Memory B cell (primary cell): ENCODE data around the gene OSBPL5.

Experiments
- ATAC-seq: fragments of 150-1000 bp; cut with Tn5 transposase; 2 replicates; pipeline ENCODE4 v1.10.0; 2021; ENCODE audit warnings: low read depth, mild to moderate bottlenecking, moderate library complexity
- DNase-seq, 2 donors: peaks; one replicate each; pipeline ENCODE4 v3.0.0; 2022; ENCODE audit warnings: low spot score in 2 of 2
- H3K27ac Mint-ChIP-seq: one replicate; pipeline ENCODE4 v1.8.0; 2022; ENCODE audit warnings: mild to moderate bottlenecking, moderate library complexity, mixed read lengths
- H3K27me3 Mint-ChIP-seq: one replicate; pipeline ENCODE4 v1.8.0; 2022; ENCODE audit warnings: mixed read lengths
- H3K36me3 Mint-ChIP-seq: one replicate; pipeline ENCODE4 v1.8.0; 2022; ENCODE audit warnings: mild to moderate bottlenecking, mixed read lengths
- H3K4me1 Mint-ChIP-seq: one replicate; pipeline ENCODE4 v1.8.0; 2022; ENCODE audit warnings: mixed read lengths
- H3K4me3 Mint-ChIP-seq: one replicate; pipeline ENCODE4 v1.8.0; 2022; ENCODE audit warnings: mild to moderate bottlenecking, moderate library complexity, mixed read lengths
- H3K9me3 Mint-ChIP-seq: one replicate; pipeline ENCODE4 v1.8.0; 2022; ENCODE audit warnings: mixed read lengths

OSBPL5 gene

GRCh38 chr11:3089236-3090061 is 75.7 kb downstream of the OSBPL5 start:
- H3K27me3 Mint-ChIP-seq = peaks cover 18% of the 10 kb centered on the region
- no peak overlapping the region for H3K27ac Mint-ChIP-seq
- H3K36me3 Mint-ChIP-seq = no peaks in the 10 kb centered on the region
- ATAC-seq (no peak), DNase-seq (no peak)
- no peaks in the 10 kb centered on the region for H3K9me3 Mint-ChIP-seq
- H3K4me1 Mint-ChIP-seq = peaks cover 5% of the 10 kb centered on the region
- no peak overlapping the region for H3K4me3 Mint-ChIP-seq

GRCh38 chr11:3088806-3089205 is 76.3 kb downstream of the OSBPL5 start:
- no peak overlapping the region for H3K27ac Mint-ChIP-seq
- H3K4me1 Mint-ChIP-seq = peaks cover 5% of the 10 kb centered on the region
- DNase-seq (no peak), ATAC-seq (no peak)
- H3K36me3 Mint-ChIP-seq = no peaks in the 10 kb centered on the region
- peaks cover 18% of the 10 kb centered on the region for H3K27me3 Mint-ChIP-seq
- no peak overlapping the region for H3K4me3 Mint-ChIP-seq
- no peaks in the 10 kb centered on the region for H3K9me3 Mint-ChIP-seq

- H3K27me3 Mint-ChIP-seq = peaks cover 13% of the 10 kb centered on the region
- ATAC-seq = no peak
- peaks cover 5% of the 10 kb centered on the region for H3K4me1 Mint-ChIP-seq
- no peak for DNase-seq
- no peak overlapping the region for H3K27ac Mint-ChIP-seq
- no peak overlapping the region for H3K4me3 Mint-ChIP-seq
- no peaks in the 10 kb centered on the region for H3K36me3 Mint-ChIP-seq
- no peaks in the 10 kb centered on the region for H3K9me3 Mint-ChIP-seq
Observed at GRCh38 chr11:3087821-3088800, 77.0 kb downstream of the OSBPL5 start.

DNA sequence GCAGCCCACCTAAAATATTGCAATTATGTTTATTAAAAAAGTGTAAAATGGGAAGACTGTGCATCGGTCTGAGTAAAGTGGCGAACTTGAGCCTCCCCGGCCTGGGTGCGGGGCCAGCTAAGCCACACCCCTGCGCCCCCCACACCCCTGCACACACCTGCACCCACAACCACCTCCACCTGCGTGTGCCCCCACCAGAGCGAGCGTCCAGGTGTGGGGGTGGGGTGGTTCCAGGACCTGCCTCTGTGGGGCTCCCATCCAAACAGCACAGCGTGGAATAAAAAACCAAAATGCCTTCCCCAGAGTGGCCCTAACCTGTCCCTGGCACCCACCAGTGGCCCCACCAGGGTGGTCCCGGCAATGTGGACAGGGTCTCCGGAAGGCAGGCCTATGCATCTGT is 77.7 kb downstream of the OSBPL5 start:
- no peak overlapping the region for H3K4me3 Mint-ChIP-seq
- no peaks in the 10 kb centered on the region for H3K9me3 Mint-ChIP-seq
- no peak overlapping the region for H3K27ac Mint-ChIP-seq
- no peaks in the 10 kb centered on the region for H3K36me3 Mint-ChIP-seq
- DNase-seq (no peak), ATAC-seq (no peak)
- peaks cover 5% of the 10 kb centered on the region for H3K4me1 Mint-ChIP-seq
- peaks cover 13% of the 10 kb centered on the region for H3K27me3 Mint-ChIP-seq

GRCh38 chr11:3086671-3087150 is 78.4 kb downstream of the OSBPL5 start:
- no peak for DNase-seq
- Mint-ChIP-seq H3K36me3 (no peaks in the 10 kb centered on the region), H3K27ac (no peak overlapping the region), H3K27me3 (peaks cover 9% of the 10 kb centered on the region), H3K4me3 (no peak overlapping the region), H3K9me3 (no peaks in the 10 kb centered on the region), H3K4me1 (peaks cover 3% of the 10 kb centered on the region)
- no peak for ATAC-seq

DNA sequence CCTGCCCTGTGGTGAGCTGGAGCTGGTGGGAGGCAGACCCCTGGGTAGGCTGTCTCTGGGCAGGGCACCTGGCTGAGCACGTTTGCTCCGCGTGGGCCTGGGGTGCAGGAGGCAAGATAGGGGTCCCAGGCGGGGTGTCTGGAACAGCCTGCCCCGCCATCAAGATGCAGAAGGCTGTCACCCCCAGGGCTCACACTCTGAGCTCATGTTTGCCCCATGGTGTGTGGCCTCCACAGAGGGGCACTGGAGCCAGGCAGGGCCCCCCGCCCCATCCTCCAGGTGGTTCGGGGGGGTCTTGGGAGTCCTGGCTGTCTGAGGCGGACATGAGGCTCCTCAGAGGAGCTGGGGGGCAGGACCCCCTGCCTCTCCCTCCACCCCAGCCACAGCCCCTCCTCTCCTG is 79.0 kb downstream of the OSBPL5 start:
- no peak for DNase-seq
- Mint-ChIP-seq H3K4me3 (no peak overlapping the region), H3K27me3 (peaks cover 9% of the 10 kb centered on the region), H3K27ac (no peak overlapping the region), H3K9me3 (no peaks in the 10 kb centered on the region), H3K36me3 (no peaks in the 10 kb centered on the region), H3K4me1 (peaks cover under 1% of the 10 kb centered on the region)
- ATAC-seq = no peak

DNA sequence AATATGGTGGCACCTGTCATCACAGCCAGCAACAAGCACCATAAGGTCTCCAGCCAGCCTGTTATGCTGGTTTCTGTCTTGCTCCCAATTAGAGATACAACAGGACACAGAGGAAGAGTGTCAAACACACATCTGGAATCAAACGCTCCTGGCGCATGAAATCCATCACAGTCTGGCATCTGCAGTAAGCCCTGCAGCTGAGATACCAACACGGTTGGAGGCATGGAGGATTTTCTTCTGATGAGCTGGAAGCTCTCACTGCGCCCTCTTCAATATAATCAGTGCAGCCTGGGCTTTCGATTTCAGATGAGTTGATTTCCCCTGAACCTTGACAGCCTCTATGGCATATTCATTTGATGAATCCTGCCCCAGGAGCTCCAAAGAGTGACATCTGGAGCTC is 80.1 kb downstream of the OSBPL5 start:
- no peaks in the 10 kb centered on the region for H3K36me3 Mint-ChIP-seq
- H3K9me3 Mint-ChIP-seq = peaks cover 3% of the 10 kb centered on the region
- no peak overlapping the region for H3K4me3 Mint-ChIP-seq
- H3K27me3 Mint-ChIP-seq = peaks cover 6% of the 10 kb centered on the region
- no peak for ATAC-seq
- H3K4me1 Mint-ChIP-seq = no peaks in the 10 kb centered on the region
- no peak for DNase-seq
- H3K27ac Mint-ChIP-seq = no peak overlapping the region

GRCh38 chr11:3083321-3083720 is 81.8 kb downstream of the OSBPL5 start:
- Mint-ChIP-seq H3K27me3 (peaks cover 2% of the 10 kb centered on the region), H3K4me1 (no peaks in the 10 kb centered on the region), H3K9me3 (peaks cover 3% of the 10 kb centered on the region), H3K36me3 (no peaks in the 10 kb centered on the region), H3K27ac (no peak overlapping the region), H3K4me3 (no peak overlapping the region)
- ATAC-seq (no peak), DNase-seq (no peak)

DNA sequence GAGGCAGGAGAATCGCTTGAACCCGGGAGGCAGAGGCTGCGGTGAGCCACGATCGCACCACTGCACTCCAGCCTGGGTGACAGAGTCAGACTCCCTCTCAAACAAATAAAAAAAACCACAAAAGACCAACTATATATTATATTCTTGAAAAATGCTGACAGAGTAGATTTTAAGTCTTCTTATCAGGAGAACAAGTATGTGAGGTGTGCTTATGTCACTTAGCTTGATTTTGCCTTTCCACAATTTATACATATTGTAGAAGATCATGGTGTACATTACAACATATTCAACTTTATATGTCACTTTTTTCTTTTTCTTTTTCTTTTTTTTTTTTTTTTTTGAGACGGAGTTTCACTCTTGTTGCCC is 83.7 kb downstream of the OSBPL5 start:
- no peaks in the 10 kb centered on the region for H3K27me3 Mint-ChIP-seq
- no peaks in the 10 kb centered on the region for H3K4me1 Mint-ChIP-seq
- H3K36me3 Mint-ChIP-seq = no peaks in the 10 kb centered on the region
- peaks cover 3% of the 10 kb centered on the region for H3K9me3 Mint-ChIP-seq
- no peak overlapping the region for H3K4me3 Mint-ChIP-seq
- H3K27ac Mint-ChIP-seq = no peak overlapping the region
- ATAC-seq = no peak
- no peak for DNase-seq

DNA sequence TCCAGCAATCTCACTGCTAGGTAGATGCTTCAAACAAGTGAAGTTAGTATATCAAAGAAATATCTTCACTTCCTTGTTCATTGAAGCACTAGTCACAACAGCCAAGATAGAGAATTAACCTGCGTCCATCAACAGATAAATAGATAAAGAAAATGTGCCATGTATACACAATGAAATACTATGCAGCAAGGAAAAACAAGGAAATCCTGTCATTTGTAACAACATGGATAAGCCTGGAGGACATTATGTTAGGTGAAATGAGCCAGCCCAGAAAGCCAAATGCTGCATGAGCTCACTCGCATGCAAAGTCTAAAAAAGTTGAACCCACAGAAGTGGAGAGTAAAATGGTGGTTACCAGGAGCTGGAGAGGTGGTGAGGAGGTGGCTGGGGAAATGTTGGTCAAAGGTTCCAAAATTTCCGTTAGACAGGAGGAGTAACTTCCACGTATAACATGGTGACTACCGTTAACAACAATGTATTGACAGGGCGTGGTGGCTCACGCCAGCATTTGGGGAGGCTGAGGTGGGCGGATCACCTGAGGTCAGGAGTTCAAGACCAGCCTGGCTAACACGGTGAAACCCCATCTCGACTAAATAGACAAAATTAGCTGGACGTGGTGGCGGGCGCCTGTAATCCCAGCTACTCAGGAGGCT is 84.3 kb downstream of the OSBPL5 start:
- H3K27ac Mint-ChIP-seq = no peak overlapping the region
- no peak overlapping the region for H3K4me3 Mint-ChIP-seq
- no peaks in the 10 kb centered on the region for H3K36me3 Mint-ChIP-seq
- peaks cover 3% of the 10 kb centered on the region for H3K9me3 Mint-ChIP-seq
- no peak for ATAC-seq
- no peak for DNase-seq
- H3K27me3 Mint-ChIP-seq = no peaks in the 10 kb centered on the region
- H3K4me1 Mint-ChIP-seq = no peaks in the 10 kb centered on the region

GRCh38 chr11:3080104-3080503 is 85.0 kb downstream of the OSBPL5 start:
- Mint-ChIP-seq H3K27ac (no peak overlapping the region), H3K27me3 (no peaks in the 10 kb centered on the region), H3K4me3 (no peak overlapping the region), H3K4me1 (no peaks in the 10 kb centered on the region), H3K36me3 (no peaks in the 10 kb centered on the region), H3K9me3 (peaks cover 3% of the 10 kb centered on the region)
- DNase-seq (no peak), ATAC-seq (no peak)

GRCh38 chr11:3077846-3078440 is 87.2 kb downstream of the OSBPL5 start:
- Mint-ChIP-seq H3K36me3 (no peaks in the 10 kb centered on the region), H3K27ac (no peak overlapping the region), H3K27me3 (peaks cover 2% of the 10 kb centered on the region), H3K4me1 (no peaks in the 10 kb centered on the region), H3K9me3 (peaks cover 3% of the 10 kb centered on the region), H3K4me3 (no peak overlapping the region)
- ATAC-seq (no peak), DNase-seq (no peak)

DNA sequence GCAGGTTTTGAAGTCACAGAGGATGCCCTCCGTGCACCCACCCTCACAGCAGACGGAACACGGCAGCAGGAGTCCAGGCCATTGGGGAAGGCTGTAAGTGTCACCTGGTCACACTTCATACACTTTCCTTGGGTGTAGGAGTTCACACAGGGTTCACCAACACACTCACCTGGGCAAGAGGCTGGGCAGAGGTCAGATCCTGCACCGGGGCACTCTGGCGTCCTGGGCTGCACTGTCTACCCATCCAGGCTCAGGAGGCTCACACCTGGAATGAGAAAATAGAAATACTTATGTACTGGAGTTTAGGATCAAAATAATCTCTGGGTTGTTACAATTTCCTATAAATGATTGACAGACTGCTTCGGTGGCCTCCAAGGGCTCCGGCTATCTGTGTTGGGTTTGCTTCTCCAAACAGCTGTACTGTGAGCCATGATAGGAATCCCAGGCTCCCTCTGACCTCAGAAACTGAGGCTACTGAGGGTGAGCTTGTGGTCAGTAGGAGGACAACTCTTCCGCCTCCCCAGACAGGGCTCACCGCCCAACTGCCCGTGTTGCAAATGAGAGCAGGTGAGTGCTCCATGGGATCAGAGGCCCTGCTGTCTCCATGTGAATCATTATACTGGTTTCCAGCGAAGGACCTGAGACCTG is 87.8 kb downstream of the OSBPL5 start:
- H3K36me3 Mint-ChIP-seq = no peaks in the 10 kb centered on the region
- H3K27me3 Mint-ChIP-seq = peaks cover 2% of the 10 kb centered on the region
- no peak for ATAC-seq
- H3K9me3 Mint-ChIP-seq = peaks cover 3% of the 10 kb centered on the region
- no peak overlapping the region for H3K4me3 Mint-ChIP-seq
- no peak for DNase-seq
- no peak overlapping the region for H3K27ac Mint-ChIP-seq
- H3K4me1 Mint-ChIP-seq = no peaks in the 10 kb centered on the region
